Neural progenitor cell (in vitro differentiated cells): ENCODE results near the gene RNF212.

ENCODE experiments used
- EZH2phosphoT487 ChIP-seq: fragments of 200-600 bp; sonication (generic); IDR thresholded peaks from 2 replicates; pipeline ENCODE4 v1.6.1; 2017; ENCODE audit warnings: antibody characterized with exemption
- TF ChIP-seq, protein P1 (sequence below): fragments of 200-600 bp; sonication (generic); IDR thresholded peaks from 2 replicates; pipeline ENCODE4 v1.5.1; 2017; ENCODE audit warnings: antibody characterized with exemption, mild to moderate bottlenecking

GRCh38 chr4:1065732-1066131 lies 47.6 kb downstream of the RNF212 start:
- TF ChIP-seq, protein P1, sequence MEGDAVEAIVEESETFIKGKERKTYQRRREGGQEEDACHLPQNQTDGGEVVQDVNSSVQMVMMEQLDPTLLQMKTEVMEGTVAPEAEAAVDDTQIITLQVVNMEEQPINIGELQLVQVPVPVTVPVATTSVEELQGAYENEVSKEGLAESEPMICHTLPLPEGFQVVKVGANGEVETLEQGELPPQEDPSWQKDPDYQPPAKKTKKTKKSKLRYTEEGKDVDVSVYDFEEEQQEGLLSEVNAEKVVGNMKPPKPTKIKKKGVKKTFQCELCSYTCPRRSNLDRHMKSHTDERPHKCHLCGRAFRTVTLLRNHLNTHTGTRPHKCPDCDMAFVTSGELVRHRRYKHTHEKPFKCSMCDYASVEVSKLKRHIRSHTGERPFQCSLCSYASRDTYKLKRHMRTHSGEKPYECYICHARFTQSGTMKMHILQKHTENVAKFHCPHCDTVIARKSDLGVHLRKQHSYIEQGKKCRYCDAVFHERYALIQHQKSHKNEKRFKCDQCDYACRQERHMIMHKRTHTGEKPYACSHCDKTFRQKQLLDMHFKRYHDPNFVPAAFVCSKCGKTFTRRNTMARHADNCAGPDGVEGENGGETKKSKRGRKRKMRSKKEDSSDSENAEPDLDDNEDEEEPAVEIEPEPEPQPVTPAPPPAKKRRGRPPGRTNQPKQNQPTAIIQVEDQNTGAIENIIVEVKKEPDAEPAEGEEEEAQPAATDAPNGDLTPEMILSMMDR: no peak
- TF ChIP-seq EZH2phosphoT487: no peak
